Activated effector memory CD4-positive, alpha-beta T cell treated with Interleukin-2 at 50 U/mL for 16 hours (primary cell): Measurements from ENCODE around the gene KCNH4.

Source experiments
- DNase-seq: peaks from one replicate; pipeline ENCODE4 v3.0.0-alpha.2; 2020

The KCNH4 gene

DNA sequence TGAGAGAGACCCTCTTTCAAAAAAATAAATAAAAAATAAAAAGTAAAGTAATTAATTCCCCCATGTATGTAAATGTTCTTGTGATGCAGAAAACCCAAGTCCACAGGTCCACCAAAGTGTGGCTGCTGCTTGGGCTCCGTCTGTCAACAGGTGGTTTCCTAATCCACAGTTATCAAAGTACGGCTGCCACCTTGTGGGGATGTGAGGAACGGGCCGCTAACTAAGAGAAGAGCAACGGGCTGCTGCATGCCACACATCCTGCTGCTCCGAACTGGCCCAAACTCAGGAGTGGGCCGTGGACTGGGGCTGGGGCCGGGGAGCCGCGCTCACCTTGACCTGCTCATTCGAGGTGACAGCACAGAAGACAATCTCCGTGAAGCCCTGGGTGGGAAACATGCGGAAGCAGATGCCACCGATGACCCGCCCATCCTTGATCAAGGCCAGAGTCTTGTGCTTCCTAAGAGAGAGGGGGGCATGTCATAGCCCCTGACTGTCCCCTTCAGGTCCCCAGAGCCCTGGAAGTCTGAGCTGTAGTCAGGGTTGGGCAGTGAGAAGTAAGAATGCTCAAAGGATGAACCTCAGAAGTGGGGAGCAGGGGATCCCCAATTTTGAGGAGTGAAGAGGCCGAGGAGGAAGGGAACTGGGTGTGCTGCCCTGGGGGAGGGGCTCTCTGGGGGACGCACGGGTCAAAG is 64.1 kb downstream of the KCNH4 start:
- DNase-seq = peak; percentile 77

DNA sequence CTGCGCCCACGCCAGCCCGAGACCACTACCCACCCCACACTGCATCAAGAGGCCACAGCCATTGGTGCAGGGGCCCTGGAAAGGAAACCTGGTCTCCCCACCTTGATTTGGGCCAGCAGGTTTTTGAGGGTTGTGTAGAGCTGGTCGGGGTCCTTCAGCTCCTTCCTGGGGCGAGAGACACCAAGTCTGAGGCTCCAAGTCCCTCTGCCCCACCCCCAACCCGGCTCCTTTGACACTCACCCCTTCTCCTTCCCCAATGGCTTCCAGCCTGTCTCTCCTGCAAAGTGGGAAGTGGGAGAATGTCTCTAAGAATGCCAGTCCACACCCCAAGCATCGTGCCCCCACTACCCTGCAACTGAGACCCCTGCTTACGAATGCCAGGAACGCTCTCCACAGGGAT is 66.8 kb downstream of the KCNH4 start:
- no peak for DNase-seq

DNA sequence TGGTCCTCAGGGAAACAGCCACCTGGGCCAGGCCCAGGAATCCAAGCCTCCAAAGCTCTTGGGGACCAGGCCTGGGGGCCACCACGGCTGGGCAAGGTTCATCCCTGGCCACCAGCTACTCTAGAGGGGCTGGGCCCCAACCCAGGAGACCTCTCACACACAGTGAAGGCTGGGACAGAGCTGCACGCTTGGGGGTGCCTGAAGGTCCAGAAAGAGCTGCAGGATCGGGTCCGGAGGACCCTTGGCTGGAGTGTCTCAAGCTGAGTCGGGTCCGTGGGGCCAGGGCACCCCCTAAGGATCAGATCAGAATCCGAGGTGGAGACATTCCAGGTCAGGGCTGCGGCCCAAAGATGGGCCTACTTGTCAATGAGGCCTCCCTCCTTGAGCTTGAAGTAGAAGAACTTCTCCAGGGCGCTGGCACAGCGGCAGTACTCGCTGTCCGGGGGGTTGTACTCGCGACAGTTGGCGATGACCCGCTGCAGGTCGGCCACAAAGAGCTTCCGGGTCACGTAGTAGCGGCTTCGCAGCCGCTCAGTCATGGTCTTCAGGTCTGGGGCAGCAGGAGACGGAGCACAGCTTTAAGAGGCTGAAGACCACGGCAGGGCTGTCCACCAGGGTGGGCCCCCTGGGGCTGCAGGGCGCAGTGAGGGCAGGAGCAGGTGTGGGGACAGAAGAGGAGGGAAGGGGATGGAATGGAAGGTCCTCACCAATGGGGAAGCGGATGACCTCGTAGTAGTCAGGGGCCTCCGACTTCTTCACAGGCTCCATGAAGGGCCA is 67.5 kb downstream of the KCNH4 start:
- DNase-seq = no peak

DNA sequence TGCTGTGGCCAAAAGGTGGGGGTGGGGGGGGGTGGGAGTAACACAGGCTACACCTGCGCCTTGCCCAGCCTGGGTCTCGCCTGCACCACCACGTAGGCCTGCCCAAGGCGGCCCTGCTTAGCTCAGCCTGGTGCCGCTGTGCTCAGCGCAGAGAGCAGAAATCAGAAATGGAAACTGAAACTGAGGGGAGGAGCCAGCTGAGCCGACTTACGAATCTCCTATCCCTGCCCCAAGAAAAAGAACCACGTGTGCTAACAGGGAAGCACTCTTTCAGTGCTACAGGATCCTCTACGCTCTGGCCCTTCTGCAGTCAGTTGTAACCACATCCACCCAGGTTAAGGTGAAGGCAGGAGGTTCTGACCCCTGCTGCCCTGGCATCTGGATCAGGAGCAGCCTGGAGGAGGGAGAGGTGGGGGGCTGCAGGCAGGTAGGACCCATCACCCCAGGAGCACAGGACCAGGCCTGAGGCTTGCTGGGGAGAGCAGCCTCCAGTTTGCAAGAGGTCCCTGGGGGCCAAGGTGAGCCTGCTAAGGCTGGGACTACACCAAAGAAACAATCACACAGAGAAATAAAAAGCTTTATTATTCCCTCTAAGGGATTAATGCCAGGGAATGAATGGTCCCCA is 68.3 kb downstream of the KCNH4 start, which contains the start of gene DHX58:
TSS of gene DHX58 (minus strand) at position 163 of the 625 bp plus-strand sequence. CDS start 822 bp downstream, outside the sequence.
- peak; percentile 75 for DNase-seq

DNA sequence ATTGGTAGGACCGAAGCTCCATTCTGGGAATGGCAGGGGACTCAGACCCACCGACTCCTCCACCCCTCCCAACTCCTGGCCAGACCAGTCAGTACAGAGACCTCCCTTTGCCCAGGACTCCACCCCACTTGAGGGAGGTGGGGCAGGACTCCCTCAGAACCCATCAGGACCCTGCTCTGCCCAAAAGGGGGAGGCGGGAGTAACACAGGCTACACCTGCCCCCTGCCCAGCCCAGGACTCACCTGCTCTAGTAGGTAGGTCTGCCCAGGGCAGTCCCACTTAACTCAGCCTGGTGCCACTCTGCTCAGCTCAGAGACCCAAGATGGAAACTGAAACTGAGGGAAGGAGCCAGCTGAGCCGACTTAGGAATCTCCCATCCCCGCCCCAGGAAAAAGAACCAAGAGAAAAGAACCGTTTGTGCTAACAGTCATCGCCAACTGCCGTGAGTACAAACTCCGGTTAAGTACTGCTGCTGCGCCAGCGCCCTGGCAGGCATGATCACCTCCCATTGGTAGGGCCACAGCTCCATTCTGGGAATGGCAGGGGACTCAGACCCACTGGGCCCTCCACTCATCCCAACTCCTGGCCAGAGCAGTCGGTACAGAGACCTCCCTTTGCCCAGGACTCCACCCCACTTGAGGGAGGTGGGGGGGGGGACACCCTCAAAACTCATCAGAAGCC is 68.9 kb downstream of the KCNH4 start:
- DNase-seq = no peak

DNA sequence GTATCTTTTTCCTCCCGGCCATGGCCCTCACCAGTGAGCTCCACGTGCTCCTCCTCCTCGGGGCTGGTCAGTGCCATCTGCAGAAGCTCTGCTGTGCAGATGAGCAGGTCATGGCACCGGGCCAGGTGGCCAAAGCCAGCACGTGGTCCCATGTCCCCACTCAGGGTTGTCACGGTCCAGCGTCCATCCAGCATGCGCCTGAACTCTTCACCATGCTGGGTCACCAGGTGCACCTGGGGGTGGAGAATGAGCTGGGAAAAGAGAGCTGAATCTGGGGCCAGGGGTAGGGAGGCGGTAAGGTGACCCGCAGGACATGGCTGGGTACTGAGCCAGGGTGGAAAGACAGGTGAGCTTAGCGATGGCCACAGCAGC is 69.7 kb downstream of the KCNH4 start:
- no peak for DNase-seq

DNA sequence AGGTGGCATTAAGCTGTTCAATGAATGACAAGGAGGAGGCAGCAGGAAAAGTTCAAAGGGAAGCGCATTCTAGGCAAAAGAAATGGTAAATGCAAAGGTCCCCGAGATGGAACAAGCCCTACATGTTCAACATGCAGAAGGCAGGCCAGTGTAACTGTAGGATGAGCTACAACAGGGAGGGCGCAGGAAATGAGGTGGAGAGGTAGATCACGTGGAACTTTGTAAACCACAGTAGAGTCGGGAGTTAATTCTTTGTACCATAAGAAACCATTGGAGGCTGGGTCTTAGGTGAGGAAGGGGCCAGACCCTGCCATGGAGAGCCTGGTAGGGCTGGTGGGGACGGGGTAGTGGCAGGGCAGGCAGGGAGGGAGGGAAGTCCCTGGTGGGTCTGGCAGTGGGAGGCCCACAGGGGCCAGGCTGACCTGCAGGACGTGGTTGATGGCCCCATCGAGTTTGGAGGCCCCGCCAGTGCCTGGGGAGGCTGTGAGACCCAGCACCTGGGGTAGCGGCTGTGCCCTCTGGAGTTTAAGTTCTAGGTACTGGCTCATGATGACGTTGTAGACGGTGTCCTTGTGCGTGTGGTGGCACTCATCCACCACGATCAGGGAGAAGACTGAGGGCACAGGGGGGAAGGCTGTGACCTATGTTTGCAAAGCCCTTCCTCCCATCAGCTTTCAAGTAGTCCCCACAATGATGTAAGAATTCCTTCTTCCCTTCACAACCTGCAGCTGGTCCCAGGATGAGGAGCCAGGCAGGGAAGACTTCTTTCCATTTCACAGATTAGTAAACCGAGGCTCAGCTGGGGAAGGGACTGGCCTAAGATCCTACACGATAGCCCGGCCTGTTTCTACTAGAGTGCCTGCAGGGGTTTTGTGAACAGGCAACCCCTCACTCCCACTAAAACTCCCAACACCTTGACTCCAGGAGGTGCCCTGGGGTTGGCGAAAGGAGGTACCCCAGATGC is 70.4 kb downstream of the KCNH4 start:
- no peak for DNase-seq

DNA sequence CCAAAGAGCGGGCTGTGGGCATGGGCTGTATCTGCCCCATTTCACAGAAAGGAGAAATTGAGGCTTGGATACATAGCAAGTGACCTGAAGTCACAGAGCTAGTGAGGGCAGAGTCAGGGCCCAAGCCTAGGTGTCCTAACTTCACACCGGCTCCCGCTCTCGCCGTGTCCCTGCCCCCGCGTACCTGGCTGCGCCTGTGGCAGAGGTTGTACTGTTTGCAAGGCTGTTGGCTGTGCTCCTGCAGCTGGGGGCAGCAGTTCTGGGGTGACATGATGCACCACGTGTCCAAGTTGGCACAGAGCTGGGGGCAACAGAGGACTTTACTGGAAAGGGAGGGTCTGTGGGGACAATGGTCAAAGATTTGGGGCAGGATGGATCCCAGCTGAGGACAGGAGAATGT is 71.9 kb downstream of the KCNH4 start:
- DNase-seq = no peak

DNA sequence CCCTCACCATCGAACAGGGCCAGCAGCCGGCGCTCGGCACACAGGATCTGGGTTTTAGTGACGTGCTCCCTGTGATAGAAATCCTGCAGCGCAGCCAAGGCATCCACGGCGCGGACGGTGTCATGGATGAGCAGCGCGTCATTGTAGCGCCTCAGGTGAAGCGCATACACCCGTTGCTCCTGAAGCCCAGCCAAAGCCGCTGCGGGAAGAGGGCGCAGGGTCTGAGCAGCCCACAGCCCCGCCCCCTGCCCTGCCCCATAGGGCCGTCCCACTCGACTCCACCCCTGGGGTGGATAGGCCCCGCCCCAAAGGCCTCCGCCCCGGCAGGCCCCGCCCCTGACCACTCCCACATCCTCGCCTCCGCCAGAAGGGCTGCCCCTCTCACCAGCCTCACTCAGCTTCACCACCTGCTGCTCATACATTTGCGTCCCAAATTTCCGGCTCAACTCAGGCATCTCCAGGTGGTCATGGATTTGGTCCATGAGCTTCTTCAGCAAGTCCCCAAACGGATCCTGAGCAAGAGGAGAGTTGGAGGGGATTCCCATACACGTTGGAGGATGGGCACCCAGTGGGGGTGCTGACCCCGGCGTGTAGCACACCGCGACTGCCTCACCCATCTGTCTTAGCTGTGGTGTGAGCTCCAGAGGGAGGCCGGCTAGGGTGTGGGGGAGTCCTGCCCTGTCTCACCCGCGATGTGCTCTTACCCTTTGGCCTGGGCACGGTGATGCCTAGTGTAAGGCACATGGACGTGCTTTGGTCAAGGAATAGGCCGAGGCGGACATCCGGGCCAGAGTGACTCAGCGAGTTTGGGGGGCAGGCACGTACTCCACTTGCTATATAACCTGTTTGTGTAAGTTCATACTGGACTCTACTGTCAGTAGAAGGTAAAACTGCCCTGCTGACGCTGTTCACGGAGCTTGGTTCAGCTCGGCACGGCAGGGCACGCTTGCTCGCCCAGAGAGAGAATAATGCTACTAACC is 73.1 kb downstream of the KCNH4 start:
- peak; percentile 88 for DNase-seq

DNA sequence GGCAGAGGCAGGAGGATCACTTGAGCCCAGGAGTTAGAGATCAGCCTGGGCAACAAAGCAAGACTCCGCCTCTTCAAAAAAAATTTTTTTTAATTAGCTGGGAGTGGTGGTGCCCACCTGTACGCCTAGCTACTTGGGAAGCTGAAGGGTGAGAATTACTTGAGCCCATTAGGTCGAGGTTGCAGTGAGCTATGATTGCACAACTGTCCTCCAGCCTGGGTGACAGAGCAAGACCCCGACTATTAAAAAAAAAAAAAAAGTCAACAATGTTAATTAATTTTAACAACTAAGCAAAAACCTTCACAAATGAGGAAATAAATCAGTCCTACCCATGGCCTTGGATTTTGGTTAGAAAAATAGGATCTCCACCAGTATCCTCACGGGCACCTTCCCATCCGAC is 73.8 kb downstream of the KCNH4 start:
- no peak for DNase-seq
